22Rv1 (cell line): ENCODE measurements around the gene RNF182.

Source experiments
- ZFX ChIP-seq: fragments of 450-650 bp; IDR thresholded peaks from 2 replicates; pipeline ENCODE4 v1.6.1; 2017; ENCODE audit warnings: antibody characterized with exemption, borderline replicate concordance
- TF ChIP-seq, protein P1 (sequence below): fragments of 450-650 bp; IDR thresholded peaks from 2 replicates; pipeline ENCODE4 v1.5.1; 2017; ENCODE audit warnings: mild to moderate bottlenecking

GRCh38 chr6:13947611-13948178 lies 22.9 kb downstream of the RNF182 start:
- TF ChIP-seq, protein P1, sequence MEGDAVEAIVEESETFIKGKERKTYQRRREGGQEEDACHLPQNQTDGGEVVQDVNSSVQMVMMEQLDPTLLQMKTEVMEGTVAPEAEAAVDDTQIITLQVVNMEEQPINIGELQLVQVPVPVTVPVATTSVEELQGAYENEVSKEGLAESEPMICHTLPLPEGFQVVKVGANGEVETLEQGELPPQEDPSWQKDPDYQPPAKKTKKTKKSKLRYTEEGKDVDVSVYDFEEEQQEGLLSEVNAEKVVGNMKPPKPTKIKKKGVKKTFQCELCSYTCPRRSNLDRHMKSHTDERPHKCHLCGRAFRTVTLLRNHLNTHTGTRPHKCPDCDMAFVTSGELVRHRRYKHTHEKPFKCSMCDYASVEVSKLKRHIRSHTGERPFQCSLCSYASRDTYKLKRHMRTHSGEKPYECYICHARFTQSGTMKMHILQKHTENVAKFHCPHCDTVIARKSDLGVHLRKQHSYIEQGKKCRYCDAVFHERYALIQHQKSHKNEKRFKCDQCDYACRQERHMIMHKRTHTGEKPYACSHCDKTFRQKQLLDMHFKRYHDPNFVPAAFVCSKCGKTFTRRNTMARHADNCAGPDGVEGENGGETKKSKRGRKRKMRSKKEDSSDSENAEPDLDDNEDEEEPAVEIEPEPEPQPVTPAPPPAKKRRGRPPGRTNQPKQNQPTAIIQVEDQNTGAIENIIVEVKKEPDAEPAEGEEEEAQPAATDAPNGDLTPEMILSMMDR, result no peak
- no peak for TF ChIP-seq ZFX
